Bronchial epithelial cell (primary cell): ENCODE results near the gene ANP32B. TPM values are rescaled to one million over a fixed set of nuclear protein-coding genes. Genes with fewer than 3 reads are reported as not detected.

Experiments used
- DNase-seq: peaks from one replicate; pipeline ENCODE4 v3.0.0-alpha.2; 2010; ENCODE audit warnings: low read depth
- FAIRE-seq: peaks from 2 replicates; lab custom pipeline; 2011; peaks lifted over from hg19 to GRCh38; lab: Jason Lieb, UNC
- H3K27me3 ChIP-seq: 2 replicates; pipeline ENCODE4 v1.5.1; 2011; ENCODE audit warnings: low read length; ENCODE audit not compliant: control insufficient read depth, insufficient read depth
- H3K36me3 ChIP-seq: 2 replicates; pipeline ENCODE4 v1.5.1; 2011; ENCODE audit warnings: low read length; ENCODE audit not compliant: control insufficient read depth, insufficient read depth
- H3K4me3 ChIP-seq: 2 replicates; pipeline ENCODE4 v1.5.1; 2011; ENCODE audit warnings: mild to moderate bottlenecking, low read depth, low read length, control low read depth
- CTCF ChIP-seq: IDR thresholded peaks from 2 replicates; pipeline ENCODE4 v1.5.1; 2011; ENCODE audit warnings: mild to moderate bottlenecking, moderate library complexity, low read length, control low read depth, inconsistent platforms; ENCODE audit not compliant: insufficient read depth, severe bottlenecking
- total RNA-seq: library from RNA; depleted of rRNA; stranded (reverse); fragments of >200 nt; gene quantifications from 2 replicates; pipeline ENCODE4 v1.2.1, GENCODE V29; 2014

Gene ANP32B
- total RNA-seq, 1 donor from 2014 or later, result 7.1 TPM

GRCh38 chr9:98008764-98009163 is 25.6 kb downstream of the ANP32B start:
- no peak for DNase-seq
- Histone ChIP-seq H3K36me3 (peaks cover 36% of the 10 kb centered on the region), H3K27me3 (no peaks in the 10 kb centered on the region), H3K4me3 (no peak overlapping the region)
- FAIRE-seq, result no peak
- no peak for TF ChIP-seq CTCF

- H3K27me3 ChIP-seq, result no peaks in the 10 kb centered on the region
- FAIRE-seq (no peak), DNase-seq (no peak)
- H3K4me3 ChIP-seq, result no peak overlapping the region
- H3K36me3 ChIP-seq, result peaks cover 35% of the 10 kb centered on the region
- TF ChIP-seq CTCF, result no peak
These were observed 26.3 kb downstream of the ANP32B start for GRCh38 chr9:98009437-98009836.

- no peak for TF ChIP-seq CTCF
- Histone ChIP-seq H3K4me3 (no peak overlapping the region), H3K36me3 (peaks cover 34% of the 10 kb centered on the region), H3K27me3 (no peaks in the 10 kb centered on the region)
- FAIRE-seq (no peak), DNase-seq (no peak)
These were observed 26.8 kb downstream of the ANP32B start for GRCh38 chr9:98009936-98010335.

GRCh38 chr9:98010445-98010844 is 27.3 kb downstream of the ANP32B start:
- Histone ChIP-seq H3K4me3 (no peak overlapping the region), H3K36me3 (peaks cover 31% of the 10 kb centered on the region), H3K27me3 (no peaks in the 10 kb centered on the region)
- FAIRE-seq (no peak), DNase-seq (peak; percentile 91)
- TF ChIP-seq CTCF, result no peak

- H3K4me3 ChIP-seq, result no peak overlapping the region
- no peak for FAIRE-seq
- H3K36me3 ChIP-seq, result peaks cover 25% of the 10 kb centered on the region
- H3K27me3 ChIP-seq, result no peaks in the 10 kb centered on the region
- no peak for TF ChIP-seq CTCF
- no peak for DNase-seq
These were observed 28.0 kb downstream of the ANP32B start for GRCh38 chr9:98011122-98011521.

GRCh38 chr9:98016137-98016680 is 33.1 kb downstream of the ANP32B start:
- TF ChIP-seq CTCF, result no peak
- peaks cover 13% of the 10 kb centered on the region for H3K36me3 ChIP-seq
- no peak for FAIRE-seq

More at GRCh38 chr9:98016137-98016680, 33.1 kb downstream of the ANP32B start:
- Histone ChIP-seq H3K4me3 (no peak overlapping the region), H3K27me3 (no peaks in the 10 kb centered on the region)
- no peak for DNase-seq
